ENCODE measurements around the gene RXFP1.

- TF ChIP-seq CTCF (IDR thresholded peaks at IDR 0.05; ENCODE audit: insufficient read depth, low read length) (no peak), POLR2AphosphoS5 (IDR thresholded peaks at IDR 0.05; ENCODE audit: low read depth) (no peak), REST (IDR thresholded peaks at IDR 0.05; ENCODE audit: insufficient replicate concordance, low read depth) (no peak)
Measured at GRCh38 chr4:158571736-158572135, 50.1 kb downstream of the RXFP1 start.

Measured in HL-60 (cell line).